Hepatocyte (in vitro differentiated cells): Measurements from ENCODE around the gene NXPH1.

Experiments used
- EZH2 ChIP-seq: fragments of 200-600 bp; sonication (generic); IDR thresholded peaks from 2 replicates; pipeline ENCODE4 v1.6.1; 2016; ENCODE audit warnings: antibody characterized with exemption, mild to moderate bottlenecking, borderline replicate concordance
- EZH2phosphoT487 ChIP-seq: fragments of 200-600 bp; sonication (generic); IDR thresholded peaks from one replicate; pipeline ENCODE4 v1.6.1; 2018; ENCODE audit warnings: antibody characterized with exemption, mild to moderate bottlenecking, low read depth, moderate library complexity; ENCODE audit not compliant: unreplicated experiment, severe bottlenecking
- TF ChIP-seq, protein P1 (sequence below): fragments of 200-600 bp; sonication (generic); IDR thresholded peaks from 2 replicates; pipeline ENCODE4 v1.5.1; 2016; ENCODE audit warnings: antibody characterized with exemption, mild to moderate bottlenecking; ENCODE audit not compliant: poor library complexity

DNA sequence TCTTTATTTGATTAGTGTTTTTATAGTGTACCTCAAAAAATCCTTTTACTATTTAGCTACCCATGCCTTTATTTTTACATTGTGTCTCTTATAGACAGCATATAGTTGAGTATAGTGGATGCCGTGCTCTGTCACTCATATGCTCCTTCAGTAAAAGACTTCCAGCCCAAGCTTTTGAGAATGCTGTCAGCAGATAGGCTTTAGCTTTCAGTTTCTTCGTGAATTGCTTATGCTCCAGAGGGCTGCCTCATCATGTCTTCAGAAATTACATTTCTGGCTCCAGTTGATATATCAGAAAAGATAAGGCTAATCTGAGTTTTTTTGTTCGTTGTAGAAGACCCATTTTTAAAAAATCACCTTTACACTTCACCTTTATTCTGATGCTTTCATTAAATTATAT is 332.0 kb downstream of the NXPH1 start:
- TF ChIP-seq, protein P1, sequence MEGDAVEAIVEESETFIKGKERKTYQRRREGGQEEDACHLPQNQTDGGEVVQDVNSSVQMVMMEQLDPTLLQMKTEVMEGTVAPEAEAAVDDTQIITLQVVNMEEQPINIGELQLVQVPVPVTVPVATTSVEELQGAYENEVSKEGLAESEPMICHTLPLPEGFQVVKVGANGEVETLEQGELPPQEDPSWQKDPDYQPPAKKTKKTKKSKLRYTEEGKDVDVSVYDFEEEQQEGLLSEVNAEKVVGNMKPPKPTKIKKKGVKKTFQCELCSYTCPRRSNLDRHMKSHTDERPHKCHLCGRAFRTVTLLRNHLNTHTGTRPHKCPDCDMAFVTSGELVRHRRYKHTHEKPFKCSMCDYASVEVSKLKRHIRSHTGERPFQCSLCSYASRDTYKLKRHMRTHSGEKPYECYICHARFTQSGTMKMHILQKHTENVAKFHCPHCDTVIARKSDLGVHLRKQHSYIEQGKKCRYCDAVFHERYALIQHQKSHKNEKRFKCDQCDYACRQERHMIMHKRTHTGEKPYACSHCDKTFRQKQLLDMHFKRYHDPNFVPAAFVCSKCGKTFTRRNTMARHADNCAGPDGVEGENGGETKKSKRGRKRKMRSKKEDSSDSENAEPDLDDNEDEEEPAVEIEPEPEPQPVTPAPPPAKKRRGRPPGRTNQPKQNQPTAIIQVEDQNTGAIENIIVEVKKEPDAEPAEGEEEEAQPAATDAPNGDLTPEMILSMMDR = no peak
- TF ChIP-seq EZH2 (no peak), EZH2phosphoT487 (no peak)
